PFSK-1 (cell line): ENCODE measurements around the gene HS3ST3B1.

ENCODE experiments used
- FOXP2 ChIP-seq: optimal IDR thresholded peaks from 2 replicates; pipeline ENCODE3; 2011; ENCODE audit warnings: borderline replicate concordance, control low read depth, inconsistent platforms; ENCODE audit not compliant: insufficient read depth; ENCODE audit errors: extremely low read length, extremely low read depth
- POLR2AphosphoS5 ChIP-seq: IDR thresholded peaks from 2 replicates; pipeline ENCODE4 v1.6.1; 2012; ENCODE audit warnings: low read depth, mild to moderate bottlenecking, control low read depth, low read length, moderate library complexity
- SIN3A ChIP-seq: IDR thresholded peaks from 2 replicates; pipeline ENCODE4 v1.6.1; 2012; ENCODE audit warnings: mild to moderate bottlenecking, low read length, moderate library complexity, borderline replicate concordance; ENCODE audit not compliant: insufficient read depth
- TAF1 ChIP-seq: IDR thresholded peaks from 2 replicates; pipeline ENCODE4 v1.6.1; 2012; ENCODE audit warnings: low read length, control low read depth, borderline replicate concordance; ENCODE audit not compliant: insufficient read depth
- TF ChIP-seq, protein P1 (sequence below), 2 experiments: IDR thresholded peaks; 2 replicates each; pipeline versions ENCODE4 v1.6.1 to v1.8.0; 2011 to 2012; ENCODE audit warnings: low read depth in 2 of 2, low read length in 2 of 2, control low read depth in 1 of 2, inconsistent platforms in 1 of 2, mild to moderate bottlenecking in 1 of 2, moderate library complexity in 1 of 2; ENCODE audit not compliant: insufficient read depth in 1 of 2

The HS3ST3B1 gene

DNA sequence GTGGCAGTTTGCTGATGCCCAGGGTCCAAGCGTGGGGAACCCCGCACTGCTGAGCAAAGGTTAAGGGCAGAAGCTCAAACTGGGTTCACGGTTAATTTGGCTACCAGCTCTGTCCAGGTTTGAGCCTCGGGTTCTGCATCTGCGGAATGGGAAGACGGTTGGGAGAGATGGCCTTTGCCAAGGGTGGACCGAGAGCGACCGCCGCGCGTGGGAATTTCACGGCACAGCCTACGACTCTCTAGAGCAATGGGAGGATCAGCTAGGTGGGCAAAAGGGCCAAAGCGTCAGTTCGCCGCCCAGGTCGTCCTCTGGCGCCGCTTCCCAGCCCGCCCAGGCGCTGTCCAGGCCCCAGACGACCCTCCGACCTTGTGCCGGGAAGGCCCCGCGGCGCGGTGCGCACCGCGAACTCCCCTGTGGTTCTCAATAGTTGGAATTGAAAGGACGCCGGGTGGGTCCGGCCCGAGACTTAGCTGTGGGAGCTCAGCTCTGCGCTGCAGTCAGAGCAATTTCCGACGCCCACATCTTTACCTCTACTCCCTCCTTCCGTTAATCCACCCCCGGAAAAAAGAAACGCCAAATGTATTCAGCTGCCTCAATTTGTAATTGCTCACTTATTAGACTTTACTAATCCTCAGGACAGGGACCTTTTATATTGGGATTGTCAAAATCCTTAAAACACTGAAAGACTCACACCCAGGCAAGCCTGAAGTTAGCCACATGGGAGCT is 2.5 kb upstream of the HS3ST3B1 start:
- TF ChIP-seq, protein P1, sequence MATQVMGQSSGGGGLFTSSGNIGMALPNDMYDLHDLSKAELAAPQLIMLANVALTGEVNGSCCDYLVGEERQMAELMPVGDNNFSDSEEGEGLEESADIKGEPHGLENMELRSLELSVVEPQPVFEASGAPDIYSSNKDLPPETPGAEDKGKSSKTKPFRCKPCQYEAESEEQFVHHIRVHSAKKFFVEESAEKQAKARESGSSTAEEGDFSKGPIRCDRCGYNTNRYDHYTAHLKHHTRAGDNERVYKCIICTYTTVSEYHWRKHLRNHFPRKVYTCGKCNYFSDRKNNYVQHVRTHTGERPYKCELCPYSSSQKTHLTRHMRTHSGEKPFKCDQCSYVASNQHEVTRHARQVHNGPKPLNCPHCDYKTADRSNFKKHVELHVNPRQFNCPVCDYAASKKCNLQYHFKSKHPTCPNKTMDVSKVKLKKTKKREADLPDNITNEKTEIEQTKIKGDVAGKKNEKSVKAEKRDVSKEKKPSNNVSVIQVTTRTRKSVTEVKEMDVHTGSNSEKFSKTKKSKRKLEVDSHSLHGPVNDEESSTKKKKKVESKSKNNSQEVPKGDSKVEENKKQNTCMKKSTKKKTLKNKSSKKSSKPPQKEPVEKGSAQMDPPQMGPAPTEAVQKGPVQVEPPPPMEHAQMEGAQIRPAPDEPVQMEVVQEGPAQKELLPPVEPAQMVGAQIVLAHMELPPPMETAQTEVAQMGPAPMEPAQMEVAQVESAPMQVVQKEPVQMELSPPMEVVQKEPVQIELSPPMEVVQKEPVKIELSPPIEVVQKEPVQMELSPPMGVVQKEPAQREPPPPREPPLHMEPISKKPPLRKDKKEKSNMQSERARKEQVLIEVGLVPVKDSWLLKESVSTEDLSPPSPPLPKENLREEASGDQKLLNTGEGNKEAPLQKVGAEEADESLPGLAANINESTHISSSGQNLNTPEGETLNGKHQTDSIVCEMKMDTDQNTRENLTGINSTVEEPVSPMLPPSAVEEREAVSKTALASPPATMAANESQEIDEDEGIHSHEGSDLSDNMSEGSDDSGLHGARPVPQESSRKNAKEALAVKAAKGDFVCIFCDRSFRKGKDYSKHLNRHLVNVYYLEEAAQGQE (IDR thresholded peaks at IDR 0.05; ENCODE audit: insufficient read depth in 1 of 2, low read depth in 2 of 2, low read length in 2 of 2), result no peak
- no peak for TF ChIP-seq SIN3A
- TF ChIP-seq TAF1, result no peak
- no peak for TF ChIP-seq POLR2AphosphoS5

DNA sequence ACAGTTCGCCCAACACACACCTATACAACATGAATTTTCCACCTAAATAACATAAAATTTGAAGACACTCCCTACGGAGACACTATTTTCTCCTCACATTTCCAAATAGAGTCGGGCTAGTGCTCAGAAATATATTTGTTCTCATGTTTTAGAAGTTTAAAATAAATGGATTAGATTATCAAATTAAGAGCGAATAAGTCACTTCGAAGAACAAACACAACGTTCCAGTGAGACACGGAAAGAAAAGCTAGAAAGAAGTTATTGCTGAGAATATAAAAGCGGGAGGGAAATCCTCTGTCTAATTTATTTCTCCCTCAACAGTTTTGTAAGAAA is 2.0 kb upstream of the HS3ST3B1 start:
- TF ChIP-seq TAF1, result no peak
- no peak for TF ChIP-seq POLR2AphosphoS5
- TF ChIP-seq SIN3A, result no peak
- no peak for TF ChIP-seq FOXP2
- TF ChIP-seq, protein P1 (IDR thresholded peaks at IDR 0.05; ENCODE audit: insufficient read depth in 1 of 2, low read depth in 2 of 2, low read length in 2 of 2), result no peak

DNA sequence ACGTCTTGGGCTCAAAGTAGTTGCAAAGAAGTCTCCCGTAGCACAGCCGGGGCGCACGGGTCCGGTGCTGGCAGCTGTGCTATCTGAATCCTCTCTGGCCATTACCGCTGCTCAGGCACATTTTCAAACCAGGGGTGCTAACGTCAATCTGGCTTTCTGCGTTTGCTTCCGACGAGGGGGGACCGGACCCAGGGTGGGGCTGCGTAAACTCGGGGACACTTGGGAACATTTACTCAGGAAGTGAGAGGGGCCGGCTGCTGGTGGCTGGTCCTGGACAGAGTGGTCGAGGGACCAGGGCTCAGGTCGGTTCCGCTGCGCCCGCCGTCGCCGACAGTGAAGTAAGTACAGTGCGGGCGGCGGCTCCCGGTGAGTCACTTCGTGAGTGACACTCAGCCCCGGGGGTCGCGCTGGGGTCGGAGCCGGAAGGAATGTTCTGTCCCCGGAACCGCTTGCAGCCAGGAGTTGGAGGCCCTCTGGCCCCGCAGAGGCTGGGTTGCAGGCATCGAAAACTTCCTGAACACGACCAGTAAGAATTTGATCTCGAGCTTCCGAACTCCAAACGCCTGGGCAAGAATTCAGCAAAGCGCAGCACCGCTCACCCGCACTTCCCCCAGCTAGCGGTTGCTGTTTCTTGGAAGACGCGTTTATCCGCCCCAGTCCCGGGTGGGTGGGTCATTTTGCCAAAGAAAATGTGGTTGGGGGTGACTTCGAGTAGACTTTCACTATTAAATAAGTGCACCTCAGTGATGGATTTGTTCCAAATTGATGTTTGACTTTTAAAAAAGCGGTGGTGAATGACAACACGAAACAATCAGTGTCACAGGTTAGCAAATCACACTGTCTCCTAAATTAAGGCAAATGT is 1.4 kb upstream of the HS3ST3B1 start:
- no peak for TF ChIP-seq FOXP2
- TF ChIP-seq, protein P1 (IDR thresholded peaks at IDR 0.05; ENCODE audit: insufficient read depth in 1 of 2, low read depth in 2 of 2, low read length in 2 of 2), result 0 out of 4 replicates have a peak, but pooled peaks of 1 of the 2 experiments have one; percentile 11
- no peak for TF ChIP-seq SIN3A
- no peak for TF ChIP-seq TAF1
- no peak for TF ChIP-seq POLR2AphosphoS5

DNA sequence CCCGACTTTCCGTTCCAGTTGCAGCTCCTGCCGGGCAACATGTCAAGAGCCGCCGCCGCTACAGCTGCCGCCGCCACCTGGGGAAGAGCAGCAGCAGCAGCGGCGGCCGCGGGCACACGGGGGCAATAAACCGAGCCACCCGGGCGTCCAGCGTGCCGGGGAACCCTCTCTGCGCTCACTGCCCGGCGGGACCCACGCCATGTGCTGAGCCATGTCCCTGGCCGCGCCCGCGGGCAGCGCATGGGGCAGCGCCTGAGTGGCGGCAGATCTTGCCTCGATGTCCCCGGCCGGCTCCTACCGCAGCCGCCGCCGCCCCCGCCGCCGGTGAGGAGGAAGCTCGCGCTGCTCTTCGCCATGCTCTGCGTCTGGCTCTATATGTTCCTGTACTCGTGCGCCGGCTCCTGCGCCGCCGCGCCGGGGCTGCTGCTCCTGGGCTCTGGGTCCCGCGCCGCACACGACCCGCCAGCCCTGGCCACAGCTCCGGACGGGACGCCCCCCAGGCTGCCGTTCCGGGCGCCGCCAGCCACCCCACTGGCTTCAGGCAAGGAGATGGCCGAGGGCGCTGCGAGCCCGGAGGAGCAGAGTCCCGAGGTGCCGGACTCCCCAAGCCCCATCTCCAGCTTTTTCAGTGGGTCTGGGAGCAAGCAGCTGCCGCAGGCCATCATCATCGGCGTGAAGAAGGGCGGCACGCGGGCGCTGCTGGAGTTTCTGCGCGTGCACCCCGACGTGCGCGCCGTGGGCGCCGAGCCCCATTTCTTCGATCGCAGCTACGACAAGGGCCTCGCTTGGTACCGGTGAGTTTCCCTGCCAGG is 604 bp downstream of the HS3ST3B1 start:
- TF ChIP-seq FOXP2 (peak; percentile 31), SIN3A (no peak; the same call in 1 of the 2 replicates)

DNA sequence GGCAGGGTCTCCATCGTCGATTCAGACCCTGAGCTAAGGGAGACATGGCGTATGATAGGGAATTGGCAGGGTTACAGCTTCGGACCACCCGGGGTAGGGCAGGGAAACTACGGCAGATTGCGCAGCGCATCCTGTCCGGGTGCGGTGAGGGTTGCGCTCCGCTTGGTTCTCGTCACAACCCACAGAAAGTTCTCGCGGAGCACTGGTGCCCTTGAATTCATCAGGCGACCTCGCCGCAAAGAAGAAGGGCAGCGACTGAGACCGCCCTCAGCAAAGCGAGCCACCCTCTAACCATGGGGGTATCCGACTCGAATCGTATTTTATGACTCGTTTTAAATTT is 1.2 kb downstream of the HS3ST3B1 start:
- TF ChIP-seq POLR2AphosphoS5, result no peak
- TF ChIP-seq SIN3A, result no peak
- TF ChIP-seq TAF1, result no peak
- no peak for TF ChIP-seq FOXP2
- TF ChIP-seq, protein P1 (IDR thresholded peaks at IDR 0.05; ENCODE audit: insufficient read depth in 1 of 2, low read depth in 2 of 2, low read length in 2 of 2), result no peak
